Aorta (tissue), 5 donors: ENCODE measurements around the gene MCRS1. TPM values are rescaled to one million over a fixed set of nuclear protein-coding genes. Genes with fewer than 3 reads are reported as not detected.
A peak's percentile ranks its signal among the peaks of the same experiment; 100 is the strongest.

ENCODE experiments used
- ATAC-seq: fragments of 200-7000 bp; cut with Tn5 transposase; one replicate; pipeline ENCODE4 v1.9.1; 2022; ENCODE audit warnings: moderate library complexity; ENCODE audit not compliant: low FRiP score
- DNase-seq, 2 donors: peaks; one replicate each; pipeline ENCODE4 v3.0.0-alpha.2; 2020
- H3K27ac ChIP-seq, 2 donors: one replicate each; pipeline ENCODE4 v1.5.1; 2013; ENCODE audit warnings: low read length in 2 of 2, mild to moderate bottlenecking in 2 of 2, moderate library complexity in 2 of 2, control low read depth in 1 of 2, inconsistent platforms in 1 of 2, low read depth in 1 of 2
- H3K27me3 ChIP-seq, 2 donors: one replicate each; pipeline ENCODE4 v1.6.1; 2013; ENCODE audit warnings: control low read depth in 1 of 2, low read length in 1 of 2, mild to moderate bottlenecking in 1 of 2, moderate library complexity in 1 of 2; ENCODE audit not compliant: insufficient read depth in 2 of 2, control insufficient read depth in 1 of 2
- H3K36me3 ChIP-seq, 2 donors: one replicate each; pipeline ENCODE4 v1.6.1; 2013; ENCODE audit warnings: control low read depth in 1 of 2, low read length in 1 of 2, mild to moderate bottlenecking in 1 of 2; ENCODE audit not compliant: insufficient read depth in 2 of 2, control insufficient read depth in 1 of 2
- H3K4me1 ChIP-seq, 2 donors: one replicate each; pipeline ENCODE4 v1.6.1; 2013; ENCODE audit warnings: low read length in 2 of 2, control low read depth in 1 of 2, mild to moderate bottlenecking in 1 of 2, moderate library complexity in 1 of 2; ENCODE audit not compliant: insufficient read depth in 2 of 2, control insufficient read depth in 1 of 2
- H3K4me3 ChIP-seq, 2 donors: one replicate each; pipeline ENCODE4 v1.5.1; 2013; ENCODE audit warnings: low read length in 2 of 2, control low read depth in 1 of 2, mild to moderate bottlenecking in 1 of 2
- H3K9me3 ChIP-seq: one replicate; pipeline ENCODE4 v1.6.1; 2013; ENCODE audit warnings: mild to moderate bottlenecking, low read length; ENCODE audit not compliant: control insufficient read depth
- WGBS, 2 donors: extraction: QIAGEN DNeasy Blood & Tissue Kit; methylation state at CpG; one replicate each; pipeline ENCODE4 v1.1.7; 2013; 5-methylcytosine and 5-hydroxymethylcytosine counted together
- intact Hi-C, 2 donors: fragments of 100-400 bp; cut with DNase I; formaldehyde crosslinking; loops; one replicate each; pipeline versions ENCODE4 v1.14.2 to v1.15.0; 2022
- polyA plus RNA-seq, 2 donors: library from polyadenylated mRNA; stranded (reverse); fragments of 200-250 nt; gene quantifications; one replicate each; pipeline ENCODE4 v1.2.3, GENCODE V29; 2013
- total RNA-seq, 2 donors: library from RNA; stranded (reverse); fragmentation: NEBNext Ultra II Directional; extraction: Animal tissue kit (Norgen Biotek cat#: 25700); gene quantifications; one replicate each; pipeline ENCODE4 v1.2.1, GENCODE V29; 2021
- donor health status: healthy with polysubstance abuse.
- donor health status: Bipolar disorder and iron deficiency.
- donor health status: DM: no; HTN: no; CAD: no.
- donor health status: DM: no; HTN: no; CAD: no.
- donor health status: DM: yes; HTN: yes; CAD: no.

Gene MCRS1
- total and polyA plus RNA-seq, 4 donors, result 27.5 to 99.2 (median 39.3) TPM

DNA sequence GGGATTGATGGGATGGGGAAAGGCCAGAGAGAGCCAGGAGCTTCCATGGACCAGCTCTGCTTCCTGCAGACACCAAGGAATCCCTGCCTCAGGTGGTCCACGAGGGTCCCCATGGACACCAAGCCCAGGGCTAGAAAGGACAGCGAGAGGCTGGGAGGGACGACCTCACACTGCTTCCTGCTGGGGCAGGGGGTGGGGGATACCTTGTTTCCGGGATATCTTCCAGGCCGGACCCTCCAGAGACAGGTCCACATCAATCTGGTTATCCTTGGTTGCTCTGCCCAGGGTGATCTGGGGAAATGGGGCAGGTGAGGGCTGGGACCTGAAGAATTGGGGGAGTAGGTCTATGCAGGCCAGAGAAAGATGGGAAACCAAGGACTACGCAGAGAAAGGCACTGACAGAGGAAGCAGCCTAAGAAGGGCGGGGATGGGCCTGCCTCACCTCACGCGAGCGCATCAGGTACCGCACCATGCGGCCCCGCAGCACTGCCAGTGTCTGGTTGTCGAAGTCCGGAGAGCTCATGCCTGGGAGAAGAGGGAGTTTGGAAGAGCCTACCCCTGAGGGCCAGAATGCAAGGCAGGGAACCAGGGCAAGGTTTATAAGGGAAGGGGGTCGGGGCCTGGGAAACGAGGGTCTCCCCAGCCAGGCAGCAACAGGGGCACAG lies 8.8 kb downstream of the MCRS1 start:
- no peak overlapping the region for H3K4me3 ChIP-seq
- ATAC-seq, result no peak
- H3K27ac ChIP-seq, result no peak overlapping the region
- H3K9me3 ChIP-seq, result no peaks in the 10 kb centered on the region
- no peaks in the 10 kb centered on the region for H3K27me3 ChIP-seq
- no peaks in the 10 kb centered on the region for H3K4me1 ChIP-seq
- DNase-seq, result peak in 1 of 2 donors; percentile 74
- intact Hi-C loops, result no loop called here
- WGBS, 2 donors, result 91 to 96% methylated on average over 17 of the region's 17 CpGs
- peaks cover 3 to 13% of the 10 kb centered on the region in 2 donors for H3K36me3 ChIP-seq

- H3K36me3 ChIP-seq, result peaks cover 3 to 11% of the 10 kb centered on the region in 2 donors
- H3K4me1 ChIP-seq, result no peaks in the 10 kb centered on the region
- no peaks in the 10 kb centered on the region for H3K9me3 ChIP-seq
- ATAC-seq (no peak), DNase-seq (peak in 1 of 2 donors; percentile 69)
- intact Hi-C loops, result no loop called here
- 89 to 91% methylated on average over 13 of the region's 13 CpGs for WGBS, 2 donors
- no peak overlapping the region for H3K4me3 ChIP-seq
- no peak overlapping the region for H3K27ac ChIP-seq
- no peaks in the 10 kb centered on the region for H3K27me3 ChIP-seq
These were observed 9.4 kb downstream of the MCRS1 start for GRCh38 chr12:49558526-49558925.

DNA sequence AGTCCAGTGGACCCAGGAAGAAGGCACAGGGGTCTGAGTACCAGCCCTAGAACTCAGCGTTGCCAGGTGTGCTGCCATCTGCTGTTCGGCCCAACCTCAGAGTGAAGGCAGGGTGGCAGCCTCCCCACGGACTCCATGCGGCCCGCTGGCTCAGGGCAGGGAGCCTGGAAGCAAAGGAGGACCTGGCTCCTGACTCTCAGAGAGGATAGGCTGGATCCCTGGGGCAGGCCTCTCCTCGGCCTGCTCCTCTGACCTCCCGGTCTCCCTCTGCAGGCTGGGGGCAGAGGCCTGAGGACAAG lies 10.1 kb downstream of the MCRS1 start:
- WGBS, 2 donors, result 67 to 71% methylated on average over 6 to 7 of the region's 7 CpGs
- intact Hi-C loops, result no loop called here

GRCh38 chr12:49557187-49557916 lies 10.6 kb downstream of the MCRS1 start:
- 87 to 89% methylated on average over 17 to 18 of the region's 18 CpGs for WGBS, 2 donors
- Histone ChIP-seq H3K4me3 (no peak overlapping the region), H3K4me1 (no peaks in the 10 kb centered on the region), H3K9me3 (no peaks in the 10 kb centered on the region), H3K27me3 (no peaks in the 10 kb centered on the region), H3K36me3 (peaks cover 3 to 9% of the 10 kb centered on the region in 2 donors), H3K27ac (no peak overlapping the region)
- ATAC-seq, result peak; percentile 8
- peak in 1 of 2 donors; percentile 71 for DNase-seq
- intact Hi-C loops, result no loop called here

More for the DNA sequence above, 10.1 kb downstream of the MCRS1 start:
- H3K4me3 ChIP-seq, result no peak overlapping the region
- ATAC-seq, result no peak
- H3K27me3 ChIP-seq, result no peaks in the 10 kb centered on the region
- H3K4me1 ChIP-seq, result no peaks in the 10 kb centered on the region
- peaks cover 3 to 11% of the 10 kb centered on the region in 2 donors for H3K36me3 ChIP-seq
- peak in 1 of 2 donors; percentile 68 for DNase-seq
- no peaks in the 10 kb centered on the region for H3K9me3 ChIP-seq
- no peak overlapping the region for H3K27ac ChIP-seq

GRCh38 chr12:49556391-49557186 lies 11.4 kb downstream of the MCRS1 start:
- ATAC-seq (no peak), DNase-seq (peak; percentile 20 to 53)
- H3K27ac ChIP-seq, result no peak overlapping the region
- no peaks in the 10 kb centered on the region for H3K9me3 ChIP-seq
- H3K4me1 ChIP-seq, result no peaks in the 10 kb centered on the region
- intact Hi-C loops, result no loop called here
- H3K27me3 ChIP-seq, result no peaks in the 10 kb centered on the region
- H3K36me3 ChIP-seq, result peaks cover 3 to 9% of the 10 kb centered on the region in 2 donors
- H3K4me3 ChIP-seq, result no peak overlapping the region
- 80 to 81% methylated on average over 12 of the region's 12 CpGs for WGBS, 2 donors

DNA sequence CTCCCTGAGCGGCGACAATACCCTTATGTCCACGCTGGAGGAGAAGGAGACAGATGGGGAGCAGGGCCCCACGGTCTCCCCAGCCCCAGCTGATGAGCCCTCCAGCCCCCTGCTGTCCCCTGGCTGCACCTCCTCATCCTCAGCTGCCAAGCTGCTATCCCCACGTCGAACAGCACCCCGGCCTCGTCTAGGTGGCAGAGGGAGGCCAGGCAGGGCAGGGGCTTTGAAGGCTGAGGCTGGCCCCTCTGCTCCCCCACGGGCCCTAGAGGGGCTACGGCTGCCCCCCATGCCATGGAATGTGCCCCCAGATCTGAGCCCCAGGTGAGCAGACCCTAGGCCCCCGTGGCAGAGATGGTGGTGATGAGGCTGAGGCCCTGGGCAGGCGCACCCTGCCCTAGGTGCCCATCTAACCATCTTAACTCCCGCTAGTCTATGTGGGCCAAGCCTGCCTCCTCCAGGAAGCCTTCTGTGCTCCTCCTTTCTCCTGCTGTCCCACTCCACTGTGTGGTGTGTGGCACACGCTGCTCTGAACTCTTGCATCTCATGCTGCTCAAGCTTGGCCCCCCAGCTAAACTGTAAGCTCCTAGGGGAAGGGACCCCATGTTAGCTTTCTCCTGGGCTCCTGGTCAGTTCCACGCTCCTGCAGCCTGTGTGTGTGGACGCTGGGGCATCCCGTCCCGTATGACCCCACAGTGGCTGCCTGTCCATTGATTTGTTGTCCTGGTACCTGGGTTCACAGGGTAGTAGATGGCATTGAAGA lies 12.1 kb downstream of the MCRS1 start:
- peak; percentile 24 to 53 for DNase-seq
- H3K4me1 ChIP-seq, result no peaks in the 10 kb centered on the region
- WGBS, 2 donors, result 81 to 85% methylated on average over 17 to 18 of the region's 18 CpGs
- peaks cover 3 to 9% of the 10 kb centered on the region in 2 donors for H3K36me3 ChIP-seq
- no peak overlapping the region for H3K4me3 ChIP-seq
- no peak overlapping the region for H3K27ac ChIP-seq
- ATAC-seq, result no peak
- H3K9me3 ChIP-seq, result no peaks in the 10 kb centered on the region
- intact Hi-C loops, result no loop called here
- no peaks in the 10 kb centered on the region for H3K27me3 ChIP-seq

- Histone ChIP-seq H3K27ac (no peak overlapping the region), H3K36me3 (peaks cover 0 to 6% of the 10 kb centered on the region in 2 donors), H3K27me3 (no peaks in the 10 kb centered on the region), H3K9me3 (no peaks in the 10 kb centered on the region), H3K4me1 (no peaks in the 10 kb centered on the region), H3K4me3 (no peak overlapping the region)
- WGBS, 2 donors, result 79 to 80% methylated on average over 15 of the region's 15 CpGs
- ATAC-seq, result no peak
- DNase-seq, result peak in 1 of 2 donors; percentile 72
- intact Hi-C loops, result no loop called here
These were observed 13.7 kb downstream of the MCRS1 start for GRCh38 chr12:49554266-49554665.

GRCh38 chr12:49553512-49554088 lies 14.3 kb downstream of the MCRS1 start:
- Histone ChIP-seq H3K27me3 (no peaks in the 10 kb centered on the region), H3K9me3 (no peaks in the 10 kb centered on the region), H3K4me1 (no peaks in the 10 kb centered on the region), H3K36me3 (peaks cover 0 to 6% of the 10 kb centered on the region in 2 donors), H3K4me3 (no peak overlapping the region), H3K27ac (no peak overlapping the region)
- ATAC-seq (no peak), DNase-seq (no peak)
- 76 to 80% methylated on average over 2 of the region's 2 CpGs for WGBS, 2 donors
- intact Hi-C loops, result no loop called here
